Measurements from ENCODE around the gene MYOZ2.

- no peak for TF ChIP-seq POLR2AphosphoS5 (IDR thresholded peaks at IDR 0.05)
- TF ChIP-seq CTCF (IDR thresholded peaks at IDR 0.05) = no peak
- no peak for TF ChIP-seq POLR2A (IDR thresholded peaks at IDR 0.05)
Measured at GRCh38 chr4:119233750-119234149, 98.1 kb downstream of the MYOZ2 start.
